Measurements from ENCODE around the gene CSNK1A1L.

DNA sequence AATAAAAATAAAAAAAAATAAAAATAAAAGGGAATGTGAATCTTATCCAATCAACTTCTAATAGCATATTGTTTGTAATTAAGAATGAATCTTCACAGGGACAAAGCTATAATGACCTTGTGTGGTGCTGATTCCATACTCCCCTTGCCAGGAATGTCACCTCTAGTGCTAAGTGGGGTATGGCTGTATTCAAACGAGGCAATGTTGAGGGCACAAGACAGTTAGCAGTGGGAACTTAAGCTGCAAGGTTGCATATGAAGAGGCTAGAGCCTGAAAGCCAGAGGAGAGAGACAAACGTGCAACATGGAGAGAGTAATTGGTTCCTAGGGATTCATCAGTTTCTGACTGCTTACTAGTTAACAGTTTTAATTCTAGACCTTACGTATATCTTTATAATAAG lies 43.9 kb upstream of the CSNK1A1L start:
- TF ChIP-seq, protein P1, sequence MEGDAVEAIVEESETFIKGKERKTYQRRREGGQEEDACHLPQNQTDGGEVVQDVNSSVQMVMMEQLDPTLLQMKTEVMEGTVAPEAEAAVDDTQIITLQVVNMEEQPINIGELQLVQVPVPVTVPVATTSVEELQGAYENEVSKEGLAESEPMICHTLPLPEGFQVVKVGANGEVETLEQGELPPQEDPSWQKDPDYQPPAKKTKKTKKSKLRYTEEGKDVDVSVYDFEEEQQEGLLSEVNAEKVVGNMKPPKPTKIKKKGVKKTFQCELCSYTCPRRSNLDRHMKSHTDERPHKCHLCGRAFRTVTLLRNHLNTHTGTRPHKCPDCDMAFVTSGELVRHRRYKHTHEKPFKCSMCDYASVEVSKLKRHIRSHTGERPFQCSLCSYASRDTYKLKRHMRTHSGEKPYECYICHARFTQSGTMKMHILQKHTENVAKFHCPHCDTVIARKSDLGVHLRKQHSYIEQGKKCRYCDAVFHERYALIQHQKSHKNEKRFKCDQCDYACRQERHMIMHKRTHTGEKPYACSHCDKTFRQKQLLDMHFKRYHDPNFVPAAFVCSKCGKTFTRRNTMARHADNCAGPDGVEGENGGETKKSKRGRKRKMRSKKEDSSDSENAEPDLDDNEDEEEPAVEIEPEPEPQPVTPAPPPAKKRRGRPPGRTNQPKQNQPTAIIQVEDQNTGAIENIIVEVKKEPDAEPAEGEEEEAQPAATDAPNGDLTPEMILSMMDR (optimal IDR thresholded peaks at IDR 0.05 in 1 of 3, IDR thresholded peaks at IDR 0.05 in 1 of 3, conservative IDR thresholded peaks at IDR 0.05 in 1 of 3; ENCODE audit: extremely low read depth in 1 of 3, insufficient read depth in 2 of 3, low read length in 3 of 3) = no peak
- no peak for TF ChIP-seq EZH2 (IDR thresholded peaks at IDR 0.05; ENCODE audit: low read length)

All from keratinocyte (primary cell).